ENCODE results near the gene KRTAP10-4.
"Not testable (repeated sequence)": the region's sequence is repeated elsewhere in the genome, so short reads cannot be mapped to it uniquely, and the experiment has no call there.

Gene KRTAP10-4

DNA sequence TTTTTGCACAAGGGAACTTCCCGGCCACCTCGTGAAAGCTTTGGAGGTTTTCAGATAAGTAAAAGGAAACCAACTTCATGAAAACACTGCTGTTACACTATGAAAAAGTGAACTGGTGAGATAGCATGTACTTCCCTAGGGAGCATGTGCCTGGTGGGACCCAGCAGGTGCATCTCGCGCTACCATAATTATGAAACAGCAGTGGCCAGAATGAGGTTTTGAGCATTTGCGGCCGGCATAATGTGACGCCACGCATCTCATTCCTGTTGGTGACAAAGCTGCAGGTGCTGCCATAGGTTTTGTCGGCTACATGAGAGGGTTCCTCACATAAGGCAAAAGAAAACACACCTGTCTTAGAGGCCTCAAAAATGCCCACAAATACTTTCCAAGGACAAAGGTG is 16.6 kb upstream of the KRTAP10-4 start:
- DNase-seq (ENCODE audit: low read depth in 2 of 3, low spot score in 1 of 3), result no peak

DNA sequence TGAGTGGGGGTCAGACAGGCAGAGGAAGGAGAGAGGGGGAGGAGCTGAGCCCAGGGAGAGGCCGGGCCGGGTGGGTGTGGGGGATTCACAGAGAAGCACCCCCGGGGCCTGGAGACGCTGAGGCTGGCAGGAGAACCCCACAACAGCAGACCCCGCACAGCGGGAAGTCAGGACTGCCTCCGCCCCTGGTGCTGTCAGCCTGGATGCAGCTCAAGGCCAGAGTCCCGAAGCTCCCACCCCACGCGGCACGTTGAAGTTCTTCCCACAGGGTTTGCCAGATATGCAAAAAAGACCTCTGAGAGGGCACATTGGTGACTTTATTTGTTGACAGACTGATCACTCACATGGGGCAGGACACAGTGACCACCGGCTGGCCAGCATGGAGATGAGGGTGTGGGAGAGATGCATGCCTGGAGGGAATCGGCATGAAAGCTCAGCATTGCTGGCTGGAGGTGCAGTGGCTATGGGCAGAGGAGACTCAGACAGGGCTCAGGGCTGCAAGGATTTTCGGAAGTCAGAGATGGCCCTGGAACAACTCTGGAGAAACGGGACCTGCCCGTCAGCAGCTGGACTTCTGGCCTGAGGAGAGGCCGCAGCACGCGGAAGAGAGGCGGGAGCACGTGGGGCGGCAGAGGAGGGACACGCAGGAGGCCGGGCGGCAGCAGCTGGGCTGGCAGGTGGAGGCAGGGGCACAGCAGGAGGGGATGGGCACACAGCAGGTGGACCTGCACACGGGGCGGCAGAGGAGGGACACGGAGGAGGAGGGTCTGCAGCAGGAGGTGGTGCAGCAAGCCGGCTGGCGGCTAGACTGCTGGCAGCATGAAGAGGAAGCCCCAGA is 15.8 kb upstream of the KRTAP10-4 start:
- DNase-seq (ENCODE audit: low read depth in 2 of 3, low spot score in 1 of 3), result no peak

DNA sequence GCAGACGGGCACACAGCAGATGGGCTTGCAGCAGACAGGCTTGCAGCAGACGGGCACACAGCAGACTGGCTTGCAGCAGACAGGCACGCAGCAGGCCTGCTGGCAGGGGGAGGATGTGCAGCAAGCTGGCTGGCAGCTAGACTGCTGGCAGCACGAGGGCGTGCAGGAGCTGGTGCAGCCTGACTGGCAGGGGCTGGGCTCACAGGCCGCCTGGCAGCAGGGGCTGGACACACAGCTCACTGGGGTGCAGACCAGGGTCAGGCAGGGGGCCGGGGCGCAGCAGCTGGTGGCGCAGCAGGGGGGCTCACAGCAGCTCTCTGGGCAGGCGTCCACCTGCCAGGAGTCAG is 15.2 kb upstream of the KRTAP10-4 start:
- not testable (repeated sequence) for DNase-seq (ENCODE audit: low read depth in 2 of 3, low spot score in 1 of 3)

DNA sequence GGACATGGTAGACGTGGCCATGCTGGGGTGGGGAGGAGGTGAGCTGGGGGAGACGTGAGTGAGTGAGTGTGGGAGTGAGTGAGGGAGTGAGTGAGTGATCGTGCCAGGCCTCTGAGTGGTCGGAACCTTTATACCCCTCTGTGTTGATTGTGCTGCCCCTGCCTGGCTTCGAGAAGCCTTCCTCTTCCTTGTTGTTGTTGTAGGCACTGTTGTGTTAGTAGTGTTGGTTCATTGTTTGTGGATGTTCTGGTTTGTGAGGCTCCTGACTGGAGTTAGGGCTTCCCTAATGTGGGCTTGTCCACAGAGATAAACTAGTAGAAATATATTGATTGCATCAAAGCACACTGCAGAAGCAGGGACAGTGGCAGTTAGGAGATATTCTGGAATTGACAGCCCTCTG is 14.8 kb upstream of the KRTAP10-4 start, which contains the start of gene KRTAP10-3:
Gene KRTAP10-3 (minus strand): TSS at position 101 of the 400 bp plus-strand sequence. CDS start 80 bp downstream, at position 21.
- DNase-seq (ENCODE audit: low read depth in 2 of 3, low spot score in 1 of 3), result no peak

DNA sequence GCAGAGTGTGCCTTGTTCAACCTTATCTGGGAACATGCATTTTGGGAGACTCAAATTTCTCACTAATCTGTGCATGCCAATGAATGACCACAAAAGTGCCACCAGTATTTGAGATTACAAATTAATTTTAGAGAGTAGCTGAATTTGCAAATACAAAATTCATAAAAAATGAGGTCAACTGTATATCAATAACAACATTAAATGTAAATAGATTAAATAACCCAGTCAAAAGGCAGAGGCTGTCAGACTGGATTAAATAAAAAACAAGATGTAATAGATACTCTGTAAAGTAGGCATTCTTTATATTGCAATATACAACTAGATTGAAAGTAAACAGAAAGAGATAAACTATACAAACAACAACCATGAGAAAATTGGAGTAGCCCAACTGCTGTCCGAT is 9.4 kb upstream of the KRTAP10-4 start:
- DNase-seq (ENCODE audit: low read depth in 2 of 3, low spot score in 1 of 3), result no peak

DNA sequence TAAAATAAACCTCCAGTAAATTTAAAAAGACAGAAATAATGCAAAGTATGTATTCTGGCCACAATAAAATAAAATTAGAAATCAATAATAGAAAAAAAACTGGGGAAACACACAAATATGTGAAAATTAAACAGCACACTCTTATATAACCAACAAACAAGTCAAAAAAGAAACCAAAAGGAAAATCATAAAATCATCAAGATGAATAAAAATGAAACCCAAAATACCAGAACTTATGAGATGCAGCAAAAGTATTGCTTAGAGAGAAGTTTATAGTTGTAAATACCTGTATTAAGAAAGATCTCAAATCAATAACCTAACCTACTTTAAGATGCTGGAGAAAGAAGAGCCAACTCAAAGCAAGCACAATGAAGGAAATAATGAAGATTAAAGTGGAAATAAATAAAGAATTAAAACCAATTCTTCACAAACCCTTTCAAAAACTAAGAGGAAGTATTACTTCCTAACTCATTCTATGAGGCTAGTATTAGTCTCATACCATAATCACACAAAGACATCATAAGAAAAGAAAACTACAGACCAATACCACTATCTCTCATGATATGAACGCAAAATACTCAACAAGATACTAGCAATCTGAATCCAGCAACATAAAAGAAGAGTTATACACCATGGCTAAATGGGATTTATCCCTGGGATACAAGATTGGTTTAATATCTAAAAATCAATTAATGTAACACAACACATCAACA is 8.5 kb upstream of the KRTAP10-4 start:
- DNase-seq (ENCODE audit: low read depth in 2 of 3, low spot score in 1 of 3), result no peak

DNA sequence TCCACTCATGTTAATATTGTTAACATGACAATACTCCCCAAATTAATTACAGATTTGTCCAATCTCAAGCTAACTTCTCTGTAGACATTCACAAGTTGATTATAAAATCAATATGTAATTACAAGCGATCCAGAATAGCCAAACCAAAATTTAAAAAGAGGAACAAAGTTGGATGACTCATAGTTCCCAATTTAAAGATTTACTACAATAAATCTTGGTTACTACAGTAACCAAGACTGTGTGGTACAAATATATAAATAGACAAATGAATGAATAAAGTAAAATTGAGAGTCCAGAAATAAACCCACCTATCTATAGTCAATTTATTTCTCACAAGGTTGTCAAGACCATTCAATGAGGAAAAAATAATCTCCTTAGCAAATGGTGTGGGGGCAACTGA is 7.1 kb upstream of the KRTAP10-4 start:
- DNase-seq (ENCODE audit: low read depth in 2 of 3, low spot score in 1 of 3), result no peak

DNA sequence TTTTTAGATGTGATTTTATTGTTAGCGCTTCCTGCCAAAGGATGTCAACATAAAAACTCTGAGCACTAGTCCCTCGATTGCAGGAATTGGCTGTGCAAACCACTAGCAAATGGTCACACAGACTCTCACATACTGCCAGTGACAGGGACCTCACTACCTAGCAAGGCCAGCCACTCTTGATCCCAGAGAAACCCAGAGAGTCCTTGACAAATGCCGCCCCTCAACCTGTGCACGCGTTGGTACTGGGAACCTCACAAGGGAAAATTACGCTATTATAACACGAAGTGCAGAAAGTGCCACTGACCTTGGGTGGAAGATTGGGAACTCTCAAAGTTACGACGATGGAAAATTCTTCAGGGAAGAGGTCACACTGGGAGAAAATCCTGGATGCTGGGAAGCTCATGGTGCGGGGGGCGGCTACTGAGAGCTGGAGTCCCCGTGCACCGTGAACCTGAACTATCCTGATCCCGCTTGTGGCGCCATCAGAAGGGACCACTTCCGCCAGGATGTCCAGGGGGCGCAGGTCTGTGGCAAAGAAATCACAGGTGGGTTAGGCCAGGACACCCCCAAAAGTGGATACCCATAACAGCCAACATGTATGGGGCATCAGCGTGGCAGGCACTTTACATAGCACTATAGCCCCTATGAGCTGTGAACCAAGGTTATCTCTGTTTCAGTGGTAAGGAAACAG is 5.9 kb upstream of the KRTAP10-4 start:
- no peak for DNase-seq (ENCODE audit: low read depth in 2 of 3, low spot score in 1 of 3)

DNA sequence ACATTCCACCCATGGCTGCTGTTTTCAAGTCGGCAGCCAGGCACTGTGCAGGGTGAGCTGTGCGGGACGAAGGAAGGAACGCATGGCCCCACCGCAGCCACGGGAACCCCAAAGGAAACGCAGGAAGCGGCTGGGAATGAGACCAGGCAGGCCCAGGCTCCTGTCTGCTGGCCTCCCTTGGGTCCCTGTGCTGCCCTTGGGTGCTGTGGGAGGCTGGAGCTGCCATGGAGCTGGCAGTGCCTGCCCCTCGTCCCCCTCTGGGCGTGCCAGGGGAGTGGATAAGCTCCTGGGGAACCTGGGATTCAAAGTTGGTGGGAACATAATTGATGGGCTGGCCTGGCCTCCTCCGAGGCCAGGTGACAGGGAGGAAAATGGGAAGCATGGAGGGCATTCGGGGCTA is 5.3 kb upstream of the KRTAP10-4 start:
- no peak for DNase-seq (ENCODE audit: low read depth in 2 of 3, low spot score in 1 of 3)

DNA sequence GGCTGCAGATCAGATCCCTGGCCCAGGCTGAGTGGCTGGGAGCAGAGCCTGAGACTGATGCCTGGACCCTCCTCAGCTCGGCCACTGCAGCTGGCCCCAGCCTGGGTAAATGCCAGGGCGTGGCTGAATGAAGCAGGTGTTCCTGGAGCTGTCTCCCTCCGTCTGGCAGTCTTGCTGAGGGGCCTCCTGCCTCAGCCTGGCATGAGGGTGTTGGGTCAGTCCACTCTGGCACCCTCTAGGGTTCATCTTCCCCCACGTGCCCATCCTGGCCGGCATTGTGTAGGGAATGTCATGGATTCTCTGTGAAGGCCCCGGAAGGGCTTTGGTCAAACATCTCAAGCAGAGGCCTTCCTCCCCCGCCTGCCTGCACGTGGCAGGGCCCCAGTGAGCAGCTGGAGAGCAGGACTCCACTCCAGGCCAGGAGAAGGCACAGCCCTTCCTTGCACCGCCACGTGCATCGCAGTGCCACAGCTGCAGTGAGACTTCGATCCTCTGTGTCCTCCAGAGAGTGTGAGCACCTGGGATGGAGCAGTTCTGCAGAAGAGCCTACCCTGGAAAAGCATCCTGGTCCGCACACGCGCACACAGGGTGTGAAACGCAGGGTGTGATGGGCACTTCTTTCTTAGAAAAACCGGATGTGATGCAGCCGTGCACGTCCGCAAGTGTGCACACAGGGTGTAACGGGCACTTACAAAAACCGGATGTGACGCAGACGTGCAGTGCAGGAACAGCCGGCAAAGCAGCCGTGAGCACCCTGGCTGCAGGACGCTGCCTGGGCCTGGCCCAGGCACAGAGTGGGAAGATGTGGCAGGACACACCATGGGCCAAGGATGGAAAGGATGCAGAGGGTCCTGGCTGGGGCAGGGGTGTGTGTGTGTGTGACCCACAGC is 4.6 kb upstream of the KRTAP10-4 start:
- DNase-seq (ENCODE audit: low read depth in 2 of 3, low spot score in 1 of 3), result no peak

DNA sequence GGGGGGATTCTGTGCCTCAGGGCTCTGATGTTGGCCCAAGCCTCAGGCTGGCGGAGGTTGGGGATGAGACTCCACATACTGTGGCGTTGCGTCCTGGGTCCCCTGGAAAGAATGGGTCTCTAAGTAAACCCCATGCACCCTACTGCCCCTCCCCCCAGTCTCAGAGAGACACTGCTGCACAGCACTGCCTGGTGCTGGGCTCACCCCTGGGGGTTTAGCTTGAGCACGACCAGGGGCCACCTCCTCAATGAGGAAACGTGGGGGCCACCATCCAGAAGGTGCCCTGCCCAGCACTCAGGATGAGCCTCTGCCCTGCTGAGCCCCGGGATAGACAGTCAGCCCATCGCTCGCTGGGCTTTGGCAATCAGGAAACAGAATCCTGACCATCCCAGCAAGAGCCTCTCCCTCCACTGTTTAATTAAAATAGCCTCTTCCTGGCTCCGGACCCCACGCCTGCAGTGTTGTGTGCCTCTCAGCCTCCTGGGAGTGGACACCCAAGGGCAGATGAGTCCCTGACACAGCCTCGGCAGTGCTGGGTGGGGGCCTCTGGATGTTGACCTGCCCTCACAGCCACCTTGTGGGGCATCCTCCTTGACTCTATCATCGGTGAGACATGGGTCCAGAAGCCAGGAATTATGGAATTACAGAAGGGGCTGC is 3.5 kb upstream of the KRTAP10-4 start:
- no peak for DNase-seq (ENCODE audit: low read depth in 2 of 3, low spot score in 1 of 3)

DNA sequence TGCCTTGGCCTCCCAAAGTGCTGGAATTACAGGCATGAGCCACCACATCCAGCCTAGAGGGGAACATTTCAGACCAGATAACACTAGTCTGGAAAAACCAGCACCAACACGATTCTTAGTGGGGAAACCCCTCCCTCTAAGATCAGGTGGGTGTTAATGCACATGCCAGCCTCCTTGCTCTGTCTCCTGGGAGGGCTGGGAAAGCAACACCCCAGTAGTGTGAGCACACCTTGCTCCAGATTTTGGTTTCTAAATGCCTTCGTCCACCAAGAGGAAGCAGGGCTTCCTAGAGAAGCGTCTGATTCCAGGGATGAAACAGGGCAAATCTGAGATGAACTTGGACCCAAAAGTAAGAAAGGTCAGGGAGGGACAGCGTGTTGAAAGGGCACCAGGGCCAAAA is 2.2 kb upstream of the KRTAP10-4 start:
- DNase-seq (ENCODE audit: low read depth in 2 of 3, low spot score in 1 of 3), result no peak

DNA sequence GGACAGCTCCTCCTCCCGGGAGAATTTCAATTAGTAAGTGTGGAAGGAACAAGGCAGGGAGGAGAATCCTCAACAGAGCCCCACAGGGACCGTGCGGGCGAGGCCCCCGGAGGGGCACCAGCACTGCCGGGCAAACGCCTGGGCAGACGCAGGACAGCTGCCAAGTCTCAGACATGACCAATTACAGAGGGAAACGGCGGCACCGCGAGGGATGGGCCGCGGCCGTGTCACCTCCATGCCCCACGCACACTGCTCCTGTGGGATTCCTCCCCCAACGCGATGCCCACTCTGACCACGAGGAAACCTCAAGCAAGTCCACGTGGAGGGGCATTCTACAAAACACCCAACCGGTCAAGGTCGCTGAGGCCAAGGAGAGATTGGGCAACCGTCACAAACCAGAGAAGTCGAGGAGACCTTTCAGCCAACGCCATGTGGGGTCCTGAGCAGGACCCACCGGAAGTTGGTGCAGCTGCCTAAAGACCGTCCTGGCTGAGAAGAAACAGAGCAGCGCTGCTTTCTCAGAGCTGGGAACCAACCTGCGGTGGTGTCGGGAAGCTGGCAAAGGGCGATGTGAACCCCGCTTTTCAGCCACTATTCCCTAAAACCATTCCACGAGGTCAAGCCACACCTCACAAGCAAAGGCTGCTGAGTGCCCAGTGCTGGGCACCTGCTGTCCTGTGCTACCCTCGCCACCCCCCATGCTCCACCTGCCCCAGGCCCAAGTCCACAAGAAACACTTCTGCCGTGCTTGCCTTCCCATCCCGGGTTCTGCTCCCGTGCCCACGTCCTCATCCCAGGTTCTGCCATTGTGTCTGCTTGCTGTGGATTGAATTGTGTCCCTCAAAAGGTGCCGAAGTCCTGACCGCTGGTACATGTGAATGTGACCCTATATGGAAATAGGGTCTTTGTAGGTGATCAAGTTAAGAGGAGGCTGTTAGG is 1.4 kb upstream of the KRTAP10-4 start:
- DNase-seq (ENCODE audit: low read depth in 2 of 3, low spot score in 1 of 3), result no peak

DNA sequence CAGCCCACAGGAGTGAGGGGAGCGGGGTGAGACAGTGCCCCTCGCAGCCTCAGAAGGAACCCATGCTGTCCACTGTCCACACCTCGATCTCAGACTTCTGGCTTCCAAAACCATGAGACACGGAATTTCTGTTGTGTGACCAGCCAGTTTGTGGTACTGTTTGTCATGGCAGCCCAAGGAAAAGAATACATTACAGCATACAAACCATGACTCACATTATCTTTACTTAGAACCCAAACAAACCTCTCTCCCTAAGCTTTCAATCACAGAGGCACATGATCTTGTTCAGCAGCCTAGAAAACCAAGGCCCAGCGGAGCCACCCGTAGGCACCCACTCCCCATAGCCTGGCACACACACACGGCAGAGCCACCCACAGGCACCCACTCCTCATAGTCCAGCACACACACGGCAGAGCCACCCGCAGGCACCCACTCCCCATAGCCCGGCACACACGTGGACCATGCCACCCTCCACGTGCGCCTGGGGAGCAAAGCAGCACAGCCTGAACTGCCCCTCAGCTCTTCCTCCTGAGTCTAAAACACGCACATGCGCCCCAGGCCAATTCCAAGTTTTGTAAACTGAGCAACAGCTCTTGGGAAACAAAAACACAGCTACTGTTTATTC is 458 bp upstream of the KRTAP10-4 start:
- DNase-seq (ENCODE audit: low read depth in 2 of 3, low spot score in 1 of 3), result no peak

DNA sequence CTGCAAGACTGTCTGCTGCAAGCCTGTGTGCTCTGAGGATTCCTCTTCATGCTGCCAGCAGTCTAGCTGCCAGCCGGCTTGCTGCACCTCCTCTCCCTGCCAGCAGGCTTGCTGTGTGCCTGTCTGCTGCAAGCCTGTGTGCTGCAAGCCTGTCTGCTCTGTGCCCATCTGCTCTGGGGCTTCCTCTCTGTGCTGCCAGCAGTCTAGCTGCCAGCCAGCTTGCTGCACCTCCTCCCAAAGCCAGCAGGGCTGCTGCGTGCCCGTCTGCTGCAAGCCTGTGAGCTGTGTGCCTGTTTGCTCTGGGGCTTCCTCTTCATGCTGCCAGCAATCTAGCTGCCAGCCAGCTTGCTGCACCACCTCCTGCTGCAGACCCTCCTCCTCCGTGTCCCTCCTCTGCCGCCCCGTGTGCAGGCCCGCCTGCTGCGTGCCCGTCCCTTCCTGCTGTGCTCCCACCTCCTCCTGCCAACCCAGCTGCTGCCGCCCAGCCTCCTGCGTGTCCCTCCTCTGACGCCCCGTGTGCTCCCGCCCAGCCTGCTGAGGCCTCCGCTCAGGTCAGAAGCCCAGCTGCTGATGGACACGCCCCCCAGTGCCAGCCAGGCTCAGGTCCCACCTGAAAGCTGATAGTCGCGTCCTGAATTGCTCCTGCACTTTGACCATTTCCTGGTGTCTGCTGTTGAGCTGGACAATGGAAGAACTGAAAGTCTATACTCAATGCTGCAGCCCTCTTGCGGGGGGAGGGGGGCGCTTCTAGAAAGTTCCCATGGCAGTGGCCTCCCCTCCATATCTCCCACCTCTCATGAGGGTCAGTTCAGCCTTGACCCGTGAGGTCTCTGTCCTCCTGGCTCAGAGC is 1.2 kb downstream of the KRTAP10-4 start:
- no peak for DNase-seq (ENCODE audit: low read depth in 2 of 3, low spot score in 1 of 3)

DNA sequence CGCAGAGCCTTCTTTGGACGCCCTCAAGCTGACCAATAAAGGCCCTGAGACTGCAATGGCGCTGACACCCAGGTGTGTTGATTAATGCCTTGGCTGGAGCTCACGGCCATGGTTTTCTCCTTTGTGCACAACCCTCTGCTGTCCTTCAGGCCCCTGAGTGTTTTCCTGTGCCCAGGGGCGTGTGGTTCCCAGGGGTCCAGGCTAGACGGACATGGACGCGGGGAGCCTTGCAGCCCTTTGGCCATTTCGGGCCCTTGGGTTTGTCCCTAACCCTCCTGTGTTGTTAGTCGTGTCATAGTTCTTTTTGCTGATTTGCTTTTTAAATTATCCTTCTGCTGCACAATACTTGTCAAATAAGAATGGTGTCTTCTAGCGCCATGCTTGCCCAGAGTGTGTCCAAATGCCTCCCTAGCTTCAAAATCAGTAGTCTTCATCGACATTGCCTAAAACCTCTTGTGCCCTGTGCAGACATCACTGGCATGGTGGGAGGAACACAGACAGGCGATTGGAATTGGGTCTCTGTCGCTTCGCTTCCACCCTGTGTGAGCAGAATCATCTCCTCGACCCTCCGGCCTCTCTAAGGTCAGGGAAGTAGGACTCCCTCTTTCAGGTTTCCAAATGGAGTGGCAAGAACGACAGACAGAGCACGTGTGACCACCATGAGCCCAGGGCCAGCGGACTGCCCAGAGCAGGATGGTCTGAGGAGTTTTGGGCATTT is 1.9 kb downstream of the KRTAP10-4 start:
- no peak for DNase-seq (ENCODE audit: low read depth in 2 of 3, low spot score in 1 of 3)

DNA sequence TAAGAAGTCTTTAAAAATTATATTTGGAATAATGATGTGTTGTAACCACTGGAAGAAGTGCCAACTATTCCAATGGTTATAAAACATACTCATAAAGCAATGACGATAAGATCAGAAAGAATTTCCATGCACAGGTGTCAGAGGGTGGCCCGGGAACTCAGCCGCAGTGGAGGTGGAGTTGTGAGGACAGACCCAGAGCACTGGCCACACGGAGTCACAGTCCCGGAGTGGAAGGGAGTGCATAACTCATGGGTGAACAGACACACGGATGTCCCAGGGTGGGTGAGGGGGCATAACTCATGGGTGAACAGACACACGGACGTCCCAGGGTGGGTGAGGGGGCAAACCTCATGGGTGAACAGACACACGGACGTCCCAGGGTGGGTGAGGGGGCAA is 2.5 kb downstream of the KRTAP10-4 start:
- no peak for DNase-seq (ENCODE audit: low read depth in 2 of 3, low spot score in 1 of 3)

All from stimulated activated CD4-positive, alpha-beta T cell treated with anti-CD3 and anti-CD28 coated beads, Interleukin-12 subunit alpha, Interleukin-12 subunit beta, amount 100 ng/mL, for 48 hours (primary cell).